ENCODE results near the gene RIC1.
"Not testable (repeated sequence)": the region's sequence is repeated elsewhere in the genome, so short reads cannot be mapped to it uniquely, and the experiment has no call there.

RIC1 gene

GRCh38 chr9:5622016-5622415 is 6.9 kb upstream of the RIC1 start:
- TF ChIP-seq CTCF (conservative IDR thresholded peaks at IDR 0.05; ENCODE audit: low read depth, low read length): no peak
- peak; percentile 34 for DNase-seq (ENCODE audit: low read depth)
- no peak overlapping the region for H3K4me3 ChIP-seq (ENCODE audit: low read length)

GRCh38 chr9:5624655-5625054 is 4.3 kb upstream of the RIC1 start:
- no peak overlapping the region for H3K4me3 ChIP-seq (ENCODE audit: low read length)
- no peak for TF ChIP-seq CTCF (conservative IDR thresholded peaks at IDR 0.05; ENCODE audit: low read depth, low read length)
- DNase-seq (ENCODE audit: low read depth): no peak

DNA sequence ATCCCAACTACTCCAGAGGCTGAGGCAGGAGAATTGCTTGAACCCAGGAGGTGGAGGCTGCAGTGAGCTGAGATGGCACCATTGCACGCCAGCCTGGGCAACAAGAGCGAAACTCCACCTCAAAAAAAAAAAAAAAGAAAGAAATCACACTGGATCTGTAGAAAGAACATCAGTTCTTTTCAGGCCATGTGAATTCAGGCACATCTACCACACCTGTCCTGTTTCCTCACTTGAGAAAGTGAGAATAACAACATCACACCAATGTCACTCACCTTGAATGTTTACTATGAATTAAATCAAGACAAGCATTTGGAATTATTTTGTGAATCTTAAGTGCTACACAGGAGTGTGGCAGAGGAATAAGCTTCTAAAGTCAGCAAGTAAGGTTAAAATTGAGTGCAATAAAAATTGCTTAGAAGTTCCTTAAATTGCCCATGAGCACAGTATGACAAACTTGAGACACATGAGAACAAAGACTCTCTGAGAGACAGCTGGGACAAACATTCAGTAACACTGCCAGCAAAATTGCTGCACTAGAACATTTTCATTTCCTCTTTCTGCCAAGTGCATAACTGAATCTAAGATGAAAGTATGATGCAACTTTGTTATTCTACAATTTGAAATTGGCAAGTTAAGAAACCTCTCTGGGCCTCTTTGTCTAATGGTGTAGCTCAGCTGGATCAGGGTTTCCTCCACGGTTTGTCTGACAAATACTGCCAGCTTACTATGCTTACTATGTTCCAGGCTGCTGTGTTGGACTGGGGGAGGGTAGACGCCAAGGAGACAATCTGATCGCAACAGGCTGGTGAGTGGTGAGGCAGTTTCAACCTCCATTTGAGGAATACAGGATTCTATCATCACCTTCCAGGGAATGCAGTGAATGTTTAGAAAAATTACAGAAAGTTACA is 1.9 kb upstream of the RIC1 start:
- no peak for DNase-seq (ENCODE audit: low read depth)
- no peak for TF ChIP-seq CTCF (conservative IDR thresholded peaks at IDR 0.05; ENCODE audit: low read depth, low read length)
- no peak overlapping the region for H3K4me3 ChIP-seq (ENCODE audit: low read length)

DNA sequence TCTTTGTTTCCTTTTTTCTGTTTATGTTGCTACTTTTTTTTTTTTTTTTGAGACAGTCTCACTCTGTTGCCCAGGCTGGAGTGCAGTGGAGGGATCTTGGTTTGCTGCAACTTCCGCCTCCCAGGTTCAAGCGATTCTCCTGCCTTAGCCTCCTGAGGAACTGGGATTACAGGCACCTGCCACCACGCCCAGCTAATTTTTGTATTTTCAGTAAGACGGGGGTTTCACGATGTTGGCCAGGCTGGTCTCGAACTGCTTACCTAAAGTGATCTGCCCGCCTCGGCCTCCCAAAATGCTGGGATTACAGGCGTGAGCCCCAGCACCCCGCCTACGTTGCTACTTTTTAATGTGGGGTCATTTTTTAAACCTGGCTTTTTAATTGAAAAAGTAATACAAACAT is 1.2 kb upstream of the RIC1 start:
- H3K4me3 ChIP-seq (ENCODE audit: low read length): peak overlapping the region; percentile 78
- DNase-seq (ENCODE audit: low read depth): not testable (repeated sequence)

GRCh38 chr9:5628183-5628529 is 751 bp upstream of the RIC1 start:
- H3K4me3 ChIP-seq (ENCODE audit: low read length): peak overlapping the region; percentile 78
- DNase-seq (ENCODE audit: low read depth): no peak
- no peak for TF ChIP-seq CTCF (conservative IDR thresholded peaks at IDR 0.05; ENCODE audit: low read depth, low read length)

- H3K4me3 ChIP-seq (ENCODE audit: low read length): peak overlapping the region; percentile 78
- no peak for DNase-seq (ENCODE audit: low read depth)
- TF ChIP-seq CTCF (conservative IDR thresholded peaks at IDR 0.05; ENCODE audit: low read depth, low read length): no peak
Observed at GRCh38 chr9:5629312-5630080, 589 bp downstream of the RIC1 start.

GRCh38 chr9:5630081-5630507 is 1.2 kb downstream of the RIC1 start:
- DNase-seq (ENCODE audit: low read depth): no peak
- no peak for TF ChIP-seq CTCF (conservative IDR thresholded peaks at IDR 0.05; ENCODE audit: low read depth, low read length)
- H3K4me3 ChIP-seq (ENCODE audit: low read length): peak overlapping the region; percentile 78

Data from retinal pigment epithelial cell (primary cell).